Central memory CD8-positive, alpha-beta T cell (primary cell): ENCODE results near the gene TSPAN9.

Source experiments
- ATAC-seq: fragments of 150-1000 bp; cut with Tn5 transposase; replicated peaks from 2 replicates; pipeline ENCODE4 v1.10.0; 2022; ENCODE audit warnings: mild to moderate bottlenecking, moderate FRiP score, moderate number of reproducible peaks; ENCODE audit not compliant: poor library complexity, severe bottlenecking; ENCODE audit errors: extremely low read depth
- DNase-seq, 2 donors: peaks; one replicate each; pipeline ENCODE4 v3.0.0; 2021; ENCODE audit warnings: low spot score in 2 of 2
- H3K27ac Mint-ChIP-seq: one replicate; pipeline ENCODE4 v1.8.0; 2022; ENCODE audit warnings: low read depth, mild to moderate bottlenecking, moderate library complexity, mixed read lengths
- H3K27me3 Mint-ChIP-seq: one replicate; pipeline ENCODE4 v1.8.0; 2022; ENCODE audit warnings: mixed read lengths
- H3K36me3 Mint-ChIP-seq: one replicate; pipeline ENCODE4 v1.8.0; 2022; ENCODE audit warnings: mild to moderate bottlenecking, moderate library complexity, mixed read lengths; ENCODE audit not compliant: insufficient read depth
- H3K4me1 Mint-ChIP-seq: one replicate; pipeline ENCODE4 v1.8.0; 2022; ENCODE audit warnings: mixed read lengths
- H3K4me3 Mint-ChIP-seq: one replicate; pipeline ENCODE4 v1.8.0; 2022; ENCODE audit warnings: mild to moderate bottlenecking, moderate library complexity, mixed read lengths
- H3K9me3 Mint-ChIP-seq: one replicate; pipeline ENCODE4 v1.8.0; 2022; ENCODE audit warnings: mixed read lengths

TSPAN9 gene

DNA sequence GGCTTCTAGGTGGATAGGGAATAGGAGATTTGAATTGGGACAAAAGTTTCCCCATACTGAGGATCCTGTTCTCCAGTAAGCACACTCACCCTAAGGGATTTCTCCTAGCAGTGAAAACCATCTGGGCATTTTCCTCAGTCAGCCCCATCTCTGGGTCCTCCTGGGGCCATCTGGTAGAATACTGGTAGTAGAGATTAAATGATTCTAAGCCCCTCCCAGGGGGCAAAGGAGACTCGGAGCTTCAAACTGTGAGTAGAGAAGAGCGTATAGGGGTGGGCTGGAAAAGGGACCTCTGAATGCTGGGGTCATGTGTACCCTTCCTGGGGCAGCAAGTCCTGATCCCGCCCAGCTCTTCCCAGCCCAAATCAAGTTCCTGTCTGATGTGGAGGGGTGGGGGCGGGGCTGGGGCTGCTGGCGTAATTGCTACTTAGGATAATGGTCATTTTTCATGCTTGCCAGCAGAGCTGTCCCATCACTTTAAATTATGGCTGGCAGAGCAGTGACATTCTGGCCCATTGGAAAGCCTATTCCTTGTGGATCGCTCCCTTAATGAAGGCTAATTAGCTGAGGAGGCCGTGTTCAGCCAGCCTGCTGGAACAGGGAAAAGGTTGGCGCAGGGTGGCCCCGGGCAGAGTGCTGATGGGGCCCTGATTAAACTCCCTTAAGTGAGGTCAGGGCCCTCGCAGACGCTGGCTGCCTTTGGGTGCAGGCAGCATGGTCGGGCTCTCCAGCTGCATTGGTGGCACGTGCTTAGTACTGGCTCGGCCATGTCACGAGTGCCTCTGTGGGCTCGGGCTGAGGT lies 127.8 kb downstream of the TSPAN9 start:
- Mint-ChIP-seq H3K27me3 (peaks cover 50% of the 10 kb centered on the region), H3K4me1 (peaks cover 5% of the 10 kb centered on the region), H3K36me3 (no peaks in the 10 kb centered on the region), H3K9me3 (no peaks in the 10 kb centered on the region), H3K4me3 (no peak overlapping the region), H3K27ac (no peak overlapping the region)
- ATAC-seq = no peak
- no peak for DNase-seq

DNA sequence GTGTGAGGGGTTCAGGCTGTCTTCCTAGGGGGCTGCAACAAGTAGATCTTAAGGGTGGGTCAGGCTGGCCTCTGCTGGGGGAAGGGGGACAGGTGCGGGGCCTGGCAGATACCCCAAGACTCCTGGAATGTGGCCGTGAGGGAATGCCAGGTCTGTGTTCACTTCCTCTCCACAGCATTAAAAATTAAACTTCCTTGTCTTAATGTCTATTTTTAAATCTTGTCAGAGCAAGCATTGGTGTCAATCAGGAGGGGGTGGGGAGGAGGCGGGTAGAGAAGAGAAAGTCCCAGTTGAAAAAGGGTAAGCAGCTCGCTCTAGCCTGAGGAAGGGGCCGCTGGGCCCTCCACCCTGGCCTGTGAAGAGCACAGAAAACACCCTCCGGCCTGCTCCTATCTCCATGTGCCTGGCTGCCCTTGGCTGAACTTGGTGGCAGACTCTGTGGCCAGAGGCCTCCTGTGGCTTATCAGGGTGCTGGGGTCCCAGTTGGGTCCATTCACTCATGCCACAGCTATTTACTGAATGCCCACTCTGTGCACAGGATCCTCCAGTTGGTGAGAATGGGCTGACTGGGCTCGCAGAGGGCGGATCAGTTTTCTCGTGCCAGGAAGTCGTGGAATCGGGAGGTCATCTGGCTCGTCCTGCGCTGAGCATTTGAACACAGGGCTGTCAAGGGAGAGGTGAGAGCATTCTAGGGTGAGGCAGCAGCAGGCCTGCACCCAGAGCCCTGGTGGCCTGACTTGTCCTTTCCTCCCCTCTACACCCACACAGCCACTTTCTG lies 128.8 kb downstream of the TSPAN9 start:
- no peaks in the 10 kb centered on the region for H3K9me3 Mint-ChIP-seq
- H3K27ac Mint-ChIP-seq = no peak overlapping the region
- no peak for ATAC-seq
- H3K36me3 Mint-ChIP-seq = no peaks in the 10 kb centered on the region
- peaks cover 44% of the 10 kb centered on the region for H3K27me3 Mint-ChIP-seq
- H3K4me1 Mint-ChIP-seq = peaks cover 5% of the 10 kb centered on the region
- no peak overlapping the region for H3K4me3 Mint-ChIP-seq
- DNase-seq = no peak

DNA sequence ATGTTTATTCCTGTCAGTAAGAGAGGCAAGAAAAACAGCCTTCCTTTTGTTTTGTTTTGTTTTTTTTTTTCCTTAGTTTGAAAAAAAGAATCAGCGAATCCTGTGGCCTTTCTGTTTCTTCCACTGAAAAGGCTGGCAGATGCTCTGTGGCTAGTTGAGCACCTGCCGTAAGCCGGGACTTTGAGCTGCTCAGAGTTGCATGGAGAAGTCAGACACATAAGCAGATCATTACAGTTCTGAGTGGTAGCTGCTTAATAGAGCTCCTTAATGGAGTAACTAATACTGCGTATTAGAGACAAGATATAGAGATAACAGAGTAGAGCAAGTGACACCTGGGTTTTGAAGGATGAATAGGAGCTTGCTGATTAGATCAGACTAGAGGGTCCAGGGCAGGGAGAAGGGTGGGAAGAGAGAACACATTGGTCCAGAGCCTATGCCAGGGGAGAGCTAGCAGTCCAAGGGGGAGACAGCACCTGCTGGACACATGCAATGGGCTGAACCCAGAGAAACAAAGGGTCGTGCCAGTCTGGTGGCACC lies 129.4 kb downstream of the TSPAN9 start:
- Mint-ChIP-seq H3K27ac (no peak overlapping the region), H3K4me3 (no peak overlapping the region), H3K9me3 (no peaks in the 10 kb centered on the region), H3K27me3 (peaks cover 37% of the 10 kb centered on the region), H3K36me3 (no peaks in the 10 kb centered on the region), H3K4me1 (peaks cover 5% of the 10 kb centered on the region)
- ATAC-seq (no peak), DNase-seq (no peak)

DNA sequence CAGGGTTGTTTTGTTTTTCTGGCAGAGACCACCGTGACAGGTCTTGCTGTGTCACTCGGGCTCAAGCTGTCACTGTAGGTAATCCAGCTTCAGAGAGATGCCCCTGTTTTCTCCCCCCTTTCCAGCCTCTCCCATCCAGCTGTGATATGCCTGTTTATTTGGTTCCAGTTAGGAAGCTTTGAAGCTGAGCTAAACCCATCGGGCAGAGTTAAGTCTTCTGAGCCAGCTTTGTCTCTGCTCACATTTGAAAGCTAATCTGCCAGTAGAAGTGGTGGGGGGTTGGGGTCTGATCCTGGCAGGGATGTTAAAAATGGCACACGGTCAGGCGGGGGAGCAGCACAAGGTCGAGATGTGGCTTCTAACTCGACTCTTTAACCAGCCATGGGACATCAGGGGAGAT lies 130.0 kb downstream of the TSPAN9 start:
- no peak for DNase-seq
- ATAC-seq = no peak
- Mint-ChIP-seq H3K9me3 (no peaks in the 10 kb centered on the region), H3K4me3 (no peak overlapping the region), H3K27me3 (peaks cover 31% of the 10 kb centered on the region), H3K36me3 (no peaks in the 10 kb centered on the region), H3K4me1 (peaks cover 5% of the 10 kb centered on the region), H3K27ac (no peak overlapping the region)

DNA sequence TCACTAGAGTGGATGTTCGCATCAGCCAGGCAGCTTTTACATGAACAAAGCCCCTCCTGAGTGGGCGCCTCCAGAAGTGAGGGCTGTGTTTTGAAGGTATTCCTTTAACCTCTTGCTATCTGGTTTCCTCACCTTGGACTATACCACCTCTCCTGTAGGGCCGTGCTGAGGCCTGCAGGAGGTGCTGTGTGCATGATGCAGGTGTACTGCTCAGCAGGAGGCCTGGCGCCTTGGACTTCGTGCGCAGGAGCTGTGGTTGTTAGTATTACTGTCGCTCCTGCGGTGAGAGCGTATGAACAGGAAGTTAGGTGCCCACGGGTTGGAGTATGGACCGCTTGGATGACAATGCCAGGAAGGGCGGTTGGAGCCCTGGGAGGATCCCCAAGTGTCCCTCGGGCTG lies 130.7 kb downstream of the TSPAN9 start:
- Mint-ChIP-seq H3K27me3 (peaks cover 33% of the 10 kb centered on the region), H3K4me3 (no peak overlapping the region), H3K4me1 (peaks cover 3% of the 10 kb centered on the region), H3K36me3 (no peaks in the 10 kb centered on the region), H3K9me3 (no peaks in the 10 kb centered on the region), H3K27ac (no peak overlapping the region)
- no peak for ATAC-seq
- no peak for DNase-seq

DNA sequence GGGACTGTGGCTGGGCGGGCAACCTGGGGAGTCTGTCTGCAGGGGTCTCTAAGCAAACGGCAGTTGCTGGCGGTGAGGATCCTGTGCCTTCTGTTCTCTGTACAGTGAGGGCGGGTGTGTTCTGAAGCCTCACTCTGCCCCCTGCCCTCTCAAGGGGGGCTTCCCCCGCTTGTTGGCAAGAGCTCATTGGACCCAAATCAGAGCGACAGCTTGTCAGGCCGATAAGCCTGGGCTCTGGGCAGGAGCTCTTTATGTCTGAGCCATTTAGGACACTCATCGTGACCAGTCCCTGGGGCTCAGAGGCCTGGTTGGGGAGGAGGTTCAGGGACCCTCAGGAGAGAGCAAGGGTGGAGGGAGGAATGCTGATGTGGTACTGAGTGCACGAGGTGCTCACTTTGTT lies 136.0 kb downstream of the TSPAN9 start:
- Mint-ChIP-seq H3K4me3 (no peak overlapping the region), H3K4me1 (no peaks in the 10 kb centered on the region), H3K36me3 (peaks cover 2% of the 10 kb centered on the region), H3K27me3 (peaks cover 21% of the 10 kb centered on the region), H3K9me3 (no peaks in the 10 kb centered on the region), H3K27ac (no peak overlapping the region)
- ATAC-seq (no peak), DNase-seq (no peak)

DNA sequence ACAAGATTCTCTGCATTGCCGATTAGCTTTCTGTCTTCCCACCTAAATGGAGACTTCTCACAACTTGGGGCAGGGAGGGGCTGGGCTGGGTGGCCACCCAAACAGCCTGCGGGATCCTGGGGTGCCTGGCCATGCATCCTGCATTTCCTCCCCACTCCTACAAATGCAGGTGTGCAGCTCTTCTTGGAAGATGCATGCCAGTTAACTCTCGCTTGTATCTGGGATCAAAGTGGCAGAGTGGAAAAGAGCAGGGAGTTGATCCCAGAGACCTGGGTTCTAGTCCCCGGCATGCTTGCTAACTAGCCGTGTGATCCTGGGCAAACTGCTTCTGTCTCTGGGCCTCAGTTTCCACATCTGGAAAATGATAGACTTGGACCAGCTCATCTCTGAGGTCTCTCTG lies 136.6 kb downstream of the TSPAN9 start:
- no peaks in the 10 kb centered on the region for H3K4me1 Mint-ChIP-seq
- no peak overlapping the region for H3K4me3 Mint-ChIP-seq
- ATAC-seq = no peak

DNA sequence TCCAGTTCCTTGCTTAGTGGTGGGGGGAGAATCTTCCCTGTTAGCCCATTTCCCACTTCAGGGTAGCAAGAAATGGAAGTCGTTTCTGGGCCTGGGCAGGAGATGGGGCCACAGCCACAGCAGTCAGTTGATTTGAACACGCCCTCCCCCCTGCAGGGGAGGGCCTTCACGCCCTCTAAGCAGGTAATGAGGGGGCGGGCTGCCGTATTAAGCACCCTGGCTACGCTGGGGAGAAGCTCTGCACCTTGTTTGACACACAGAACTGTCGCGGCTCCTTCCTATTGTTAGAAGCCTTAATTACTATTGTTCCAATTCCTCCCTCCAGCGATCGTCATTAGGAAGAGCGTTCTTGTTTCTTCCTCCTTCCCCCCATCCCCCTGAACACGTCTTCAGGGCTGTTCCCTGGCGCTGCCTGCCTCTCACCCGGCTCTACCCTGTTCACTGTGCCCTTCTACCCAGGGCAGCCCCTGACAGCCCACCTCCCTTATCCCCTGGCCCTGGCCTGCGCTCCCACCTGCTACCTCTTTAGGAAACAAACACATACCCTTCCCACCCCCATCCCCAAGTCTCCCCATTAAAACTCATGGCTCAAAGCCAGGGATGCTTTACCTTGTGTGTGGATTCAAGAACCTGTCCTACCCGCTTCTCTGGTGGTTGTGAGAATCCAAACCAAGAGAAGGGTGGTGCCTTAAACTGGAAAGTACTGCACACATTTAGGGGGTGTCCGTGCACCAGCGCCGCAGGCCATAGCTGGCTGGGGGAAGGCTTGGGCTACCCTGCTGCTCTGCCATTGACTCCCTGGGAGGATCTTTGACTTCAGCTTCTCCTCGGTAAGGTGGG lies 137.6 kb downstream of the TSPAN9 start:
- DNase-seq = no peak
- Mint-ChIP-seq H3K36me3 (peaks cover 2% of the 10 kb centered on the region), H3K9me3 (no peaks in the 10 kb centered on the region), H3K27me3 (peaks cover 21% of the 10 kb centered on the region), H3K27ac (no peak overlapping the region), H3K4me1 (no peaks in the 10 kb centered on the region), H3K4me3 (no peak overlapping the region)
- no peak for ATAC-seq

More for the DNA sequence above, 136.6 kb downstream of the TSPAN9 start:
- Mint-ChIP-seq H3K36me3 (peaks cover 2% of the 10 kb centered on the region), H3K27me3 (peaks cover 21% of the 10 kb centered on the region), H3K9me3 (no peaks in the 10 kb centered on the region), H3K27ac (no peak overlapping the region)
- no peak for DNase-seq

DNA sequence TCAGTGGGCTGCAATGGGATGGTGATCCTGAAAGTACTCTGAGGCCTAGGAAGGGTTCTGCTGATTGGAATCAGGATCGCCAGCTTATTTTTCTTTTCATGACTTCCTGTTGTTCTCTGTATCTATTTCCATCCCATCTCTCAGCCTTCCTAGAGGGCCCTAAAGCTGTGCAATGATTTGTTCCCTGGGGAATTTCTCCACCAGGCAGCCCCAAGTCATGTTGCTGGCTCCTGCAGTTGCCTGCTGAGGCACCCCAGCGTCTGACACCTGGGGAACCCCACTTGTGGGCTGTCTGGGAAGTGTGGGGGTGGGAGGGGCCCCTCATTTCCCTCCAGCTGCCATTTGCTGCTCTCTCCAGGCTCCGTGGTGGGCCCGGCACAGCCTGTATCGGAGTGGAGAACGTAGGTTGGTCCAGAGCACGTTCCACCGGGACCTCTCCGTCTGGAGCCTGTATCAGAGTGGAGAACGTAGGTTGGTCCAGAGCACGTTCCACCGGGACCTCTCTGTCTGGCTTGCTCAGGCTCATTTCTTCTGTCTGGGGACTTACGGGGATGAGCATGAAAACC lies 138.3 kb downstream of the TSPAN9 start:
- ATAC-seq (no peak), DNase-seq (no peak)
- Mint-ChIP-seq H3K36me3 (peaks cover 2% of the 10 kb centered on the region), H3K9me3 (no peaks in the 10 kb centered on the region), H3K4me1 (no peaks in the 10 kb centered on the region), H3K27me3 (peaks cover 28% of the 10 kb centered on the region), H3K27ac (no peak overlapping the region), H3K4me3 (no peak overlapping the region)

DNA sequence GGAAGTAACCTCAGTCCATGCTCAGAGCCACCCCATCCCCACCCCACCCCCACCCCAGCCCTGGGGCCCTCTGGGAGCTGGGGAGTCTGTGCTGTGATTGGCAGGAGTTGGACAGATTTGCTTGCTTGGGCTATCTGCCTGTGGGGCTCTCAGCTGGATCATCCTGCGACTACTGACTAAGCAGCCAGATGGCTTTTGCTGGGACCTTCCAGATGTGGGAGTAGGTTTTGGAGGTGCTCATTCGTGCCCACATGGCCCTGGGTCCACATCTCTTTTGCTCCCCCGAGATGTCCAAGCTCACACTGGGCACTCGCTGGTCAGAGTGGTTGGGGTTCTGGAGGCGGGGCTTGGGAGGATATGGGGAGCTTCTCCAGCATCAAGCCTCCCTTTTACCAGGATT lies 138.9 kb downstream of the TSPAN9 start:
- ATAC-seq (no peak), DNase-seq (no peak)
- H3K27me3 Mint-ChIP-seq = peaks cover 32% of the 10 kb centered on the region
- peaks cover 2% of the 10 kb centered on the region for H3K36me3 Mint-ChIP-seq
- no peaks in the 10 kb centered on the region for H3K9me3 Mint-ChIP-seq
- no peak overlapping the region for H3K4me3 Mint-ChIP-seq
- no peak overlapping the region for H3K27ac Mint-ChIP-seq
- no peaks in the 10 kb centered on the region for H3K4me1 Mint-ChIP-seq

DNA sequence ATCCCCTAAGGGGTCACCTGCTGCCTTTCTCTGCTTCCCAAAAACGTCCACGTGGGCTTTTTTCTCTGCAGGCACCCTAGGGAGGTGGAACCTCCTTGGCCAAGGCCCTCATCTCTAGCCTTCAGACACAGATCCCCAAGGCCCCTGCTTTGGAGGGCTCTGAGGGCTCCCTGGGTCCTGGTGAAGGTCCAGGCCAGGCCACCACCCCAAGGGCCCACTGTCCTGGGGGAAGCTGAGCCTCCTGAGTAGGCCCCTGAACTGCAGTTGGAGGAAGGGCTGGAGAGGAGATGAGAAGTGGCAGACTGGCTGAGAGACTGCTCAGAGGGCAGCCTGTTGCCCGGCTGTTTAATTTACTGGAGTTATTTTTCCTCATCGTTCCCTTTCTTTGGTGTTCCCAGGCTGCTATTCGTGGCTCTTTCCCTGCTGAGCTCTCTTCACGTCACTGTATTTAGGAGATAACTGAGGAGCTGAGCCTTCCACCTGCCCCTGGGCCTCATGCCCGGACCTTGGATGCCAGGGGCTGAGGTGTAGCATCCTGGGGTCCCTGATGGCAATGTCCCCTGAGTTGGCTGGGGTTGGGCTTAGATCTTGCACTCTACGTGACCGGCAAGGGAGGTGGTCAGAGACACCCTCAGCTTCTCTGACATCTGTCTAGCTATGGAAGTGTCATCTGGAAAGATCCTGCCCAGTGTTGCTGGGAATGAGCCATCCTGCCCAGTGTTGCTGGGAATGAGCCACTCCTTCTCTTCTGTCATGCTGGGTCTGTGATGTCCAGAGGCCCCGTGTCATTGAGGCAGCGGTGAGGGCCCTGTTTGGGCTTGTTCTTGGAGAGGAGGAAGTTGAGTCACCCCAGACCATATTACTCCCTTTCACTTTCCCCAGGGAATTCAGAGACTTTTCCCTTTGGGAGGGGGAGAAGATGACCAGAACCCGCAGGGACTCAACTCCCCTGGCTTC lies 139.8 kb downstream of the TSPAN9 start:
- H3K27me3 Mint-ChIP-seq = peaks cover 32% of the 10 kb centered on the region
- peaks cover 2% of the 10 kb centered on the region for H3K36me3 Mint-ChIP-seq
- no peaks in the 10 kb centered on the region for H3K4me1 Mint-ChIP-seq
- ATAC-seq (no peak), DNase-seq (no peak)
- H3K4me3 Mint-ChIP-seq = no peak overlapping the region
- H3K9me3 Mint-ChIP-seq = no peaks in the 10 kb centered on the region
- no peak overlapping the region for H3K27ac Mint-ChIP-seq
